Measurements from ENCODE around the gene CFAP20. TPM values are rescaled to one million over a fixed set of nuclear protein-coding genes. Genes with fewer than 3 reads are reported as not detected.

CFAP20 gene
- total RNA-seq, 5 donors from 2014 or later (not counting 1 experiment from before 2014, with no cell fraction given) = 27.4 to 105 (median 33.1) TPM

DNA sequence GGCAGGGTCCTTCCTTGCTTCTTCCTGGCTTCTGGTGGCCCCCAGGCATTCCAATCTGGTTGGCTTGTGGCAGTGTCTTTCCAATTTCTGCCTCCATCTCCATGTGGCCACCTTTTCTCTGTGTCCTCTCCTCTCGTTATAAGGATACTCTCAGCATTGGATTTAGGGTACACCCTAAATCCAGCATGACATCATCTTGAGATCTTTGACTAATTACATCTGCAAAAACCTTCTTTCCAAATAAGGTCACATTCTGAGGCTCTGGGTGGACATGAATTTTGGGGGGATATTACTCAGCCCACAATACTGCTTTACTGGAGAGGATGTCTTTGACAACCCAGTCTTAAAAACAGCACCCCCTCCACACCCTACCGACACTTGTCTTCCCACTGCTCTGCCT lies 18.9 kb upstream of the CFAP20 start:
- CTCF ChIA-PET = no interaction called here
- H3K4me1 Mint-ChIP-seq = no peaks in the 10 kb centered on the region
- WGBS (ENCODE audit: insufficient coverage) = no CpG with 5 or more reads among the region's 2 CpGs
- Histone ChIP-seq H3K4me1 (ENCODE audit: control insufficient read depth in 1 of 2, extremely low read depth in 1 of 2, insufficient read depth in 2 of 2, low read length in 2 of 2) (no peaks in the 10 kb centered on the region), H3K4me3 (ENCODE audit: control insufficient read depth in 1 of 2, extremely low read depth in 1 of 2, low read length in 1 of 2) (no peak overlapping the region), H3K36me3 (ENCODE audit: control insufficient read depth in 2 of 2, extremely low read depth in 1 of 2, insufficient read depth in 1 of 2, low read length in 1 of 2) (no peaks in the 10 kb centered on the region), H3K27me3 (replicated peaks in 1 of 2; ENCODE audit: control insufficient read depth in 2 of 2, extremely low read depth in 1 of 2, insufficient read depth in 2 of 2, low read length in 1 of 2) (no peaks in the 10 kb centered on the region), H3K27ac (ENCODE audit: low read length) (no peak overlapping the region), H3K9me3 (no peaks in the 10 kb centered on the region)
- H3K27ac Mint-ChIP-seq = no peak overlapping the region
- H3K9me3 Mint-ChIP-seq = no peaks in the 10 kb centered on the region
- POLR2A ChIA-PET = interaction anchor here in 1 of 2 donors (0.5 kb wide), 1 partner anchor 46 kb away, joined by 3 read pairs; no protein-coding TSS in a partner anchor
- H3K4me3 Mint-ChIP-seq = no peak overlapping the region
- DNase-seq = no peak
- H3K27me3 Mint-ChIP-seq = no peaks in the 10 kb centered on the region
- no peak for ATAC-seq (replicated peaks in 1 of 4)
- H3K36me3 Mint-ChIP-seq = peaks cover 23% of the 10 kb centered on the region

DNA sequence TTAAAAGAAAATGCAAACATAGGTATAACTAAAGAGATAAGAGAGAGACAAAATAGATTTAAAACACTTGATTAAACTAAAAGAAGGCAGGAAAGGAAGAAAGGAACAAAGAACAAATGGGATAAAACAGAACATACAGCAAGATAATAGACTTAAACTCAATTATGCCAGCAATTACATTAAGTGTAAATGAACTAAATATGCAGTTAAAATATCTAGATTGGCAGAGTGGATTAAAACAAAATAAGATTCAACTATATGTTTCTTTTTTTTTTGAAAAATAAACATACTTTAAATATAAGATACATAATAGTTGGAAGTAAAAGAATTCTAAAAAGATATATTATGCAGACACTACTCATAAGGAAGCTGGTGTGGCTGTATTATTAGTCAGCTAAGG lies 9.7 kb upstream of the CFAP20 start:
- no peaks in the 10 kb centered on the region for H3K27me3 ChIP-seq (replicated peaks in 1 of 2; ENCODE audit: control insufficient read depth in 2 of 2, extremely low read depth in 1 of 2, insufficient read depth in 2 of 2, low read length in 1 of 2)
- ATAC-seq (replicated peaks in 1 of 4) (no peak), DNase-seq (no peak)
- Mint-ChIP-seq H3K4me3 (no peak overlapping the region), H3K27ac (no peak overlapping the region), H3K4me1 (no peaks in the 10 kb centered on the region), H3K27me3 (no peaks in the 10 kb centered on the region), H3K9me3 (peaks cover 0 to 16% (median 5%) of the 10 kb centered on the region in 3 donors), H3K36me3 (peaks cover 44% of the 10 kb centered on the region)
- no peaks in the 10 kb centered on the region for H3K36me3 ChIP-seq (ENCODE audit: control insufficient read depth in 2 of 2, extremely low read depth in 1 of 2, insufficient read depth in 1 of 2, low read length in 1 of 2)
- ChIA-PET POLR2A (no interaction called here), CTCF (no interaction called here)
- no peaks in the 10 kb centered on the region for H3K4me1 ChIP-seq (ENCODE audit: control insufficient read depth in 1 of 2, extremely low read depth in 1 of 2, insufficient read depth in 2 of 2, low read length in 2 of 2)
- no peak overlapping the region for H3K4me3 ChIP-seq (ENCODE audit: control insufficient read depth in 1 of 2, extremely low read depth in 1 of 2, low read length in 1 of 2)
- no peaks in the 10 kb centered on the region for H3K9me3 ChIP-seq
- no peak overlapping the region for H3K27ac ChIP-seq (ENCODE audit: low read length)

DNA sequence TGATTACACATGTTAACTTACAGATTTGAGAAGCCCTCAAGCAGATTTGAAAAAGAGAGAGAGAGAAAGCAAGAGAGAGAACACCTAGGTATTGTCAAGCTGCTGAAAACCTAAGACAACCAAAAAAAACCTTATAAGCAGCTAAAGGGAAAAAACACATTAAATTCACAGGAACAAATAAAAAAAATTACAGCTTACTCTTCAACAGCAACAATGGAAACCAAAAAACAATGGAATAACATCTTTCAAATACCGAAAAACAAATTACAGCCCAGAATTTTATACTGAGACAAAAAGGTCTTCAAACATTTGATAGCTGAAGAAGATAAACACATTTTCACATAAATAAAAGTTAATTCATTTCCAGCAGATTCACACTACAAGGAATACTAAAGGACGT lies 8.4 kb upstream of the CFAP20 start:
- Mint-ChIP-seq H3K4me1 (no peaks in the 10 kb centered on the region), H3K4me3 (no peak overlapping the region), H3K9me3 (peaks cover 0 to 16% (median 5%) of the 10 kb centered on the region in 3 donors), H3K27ac (no peak overlapping the region), H3K36me3 (peaks cover 37% of the 10 kb centered on the region), H3K27me3 (no peaks in the 10 kb centered on the region)
- ChIA-PET CTCF (interaction anchor here in 1 of 2 donors (0.6 to 1.4 kb wide), 2 partner anchors 10 to 96 kb away, joined by 3 to 5 read pairs; no protein-coding TSS in a partner anchor), POLR2A (interaction anchor here in 1 of 2 donors (0.7 kb wide), 1 partner anchor 84 kb away, joined by 3 read pairs; no protein-coding TSS in a partner anchor)
- ATAC-seq (replicated peaks in 1 of 4) (no peak), DNase-seq (no peak)
- H3K27me3 ChIP-seq (replicated peaks in 1 of 2; ENCODE audit: control insufficient read depth in 2 of 2, extremely low read depth in 1 of 2, insufficient read depth in 2 of 2, low read length in 1 of 2) = no peaks in the 10 kb centered on the region
- H3K4me3 ChIP-seq (ENCODE audit: control insufficient read depth in 1 of 2, extremely low read depth in 1 of 2, low read length in 1 of 2) = no peak overlapping the region
- H3K4me1 ChIP-seq (ENCODE audit: control insufficient read depth in 1 of 2, extremely low read depth in 1 of 2, insufficient read depth in 2 of 2, low read length in 2 of 2) = no peaks in the 10 kb centered on the region
- no peaks in the 10 kb centered on the region for H3K36me3 ChIP-seq (ENCODE audit: control insufficient read depth in 2 of 2, extremely low read depth in 1 of 2, insufficient read depth in 1 of 2, low read length in 1 of 2)
- no peak overlapping the region for H3K27ac ChIP-seq (ENCODE audit: low read length)
- no peaks in the 10 kb centered on the region for H3K9me3 ChIP-seq
- no CpG with 5 or more reads among the region's 2 CpGs for WGBS (ENCODE audit: insufficient coverage)

DNA sequence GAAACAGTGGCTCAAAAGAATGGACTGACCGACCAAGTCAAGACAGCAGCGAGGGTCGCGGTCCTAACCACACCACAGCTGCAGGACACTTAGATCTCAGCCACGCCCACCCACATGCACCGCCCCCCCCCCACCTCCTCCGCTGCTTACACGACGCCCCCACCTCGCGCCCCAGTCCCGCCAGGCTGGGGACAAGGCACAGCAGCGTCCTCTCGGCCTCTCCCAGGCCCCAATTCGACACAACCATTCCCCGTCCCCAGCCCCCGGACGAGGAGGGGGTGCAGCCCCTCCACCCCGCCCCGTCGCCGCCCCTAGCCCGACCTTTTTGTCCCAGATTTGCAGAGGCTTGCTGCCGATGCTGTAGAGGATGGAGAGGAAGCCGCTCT lies 477 bp downstream of the CFAP20 start:
- no peaks in the 10 kb centered on the region for H3K9me3 ChIP-seq
- no peaks in the 10 kb centered on the region for H3K36me3 ChIP-seq (ENCODE audit: control insufficient read depth in 2 of 2, extremely low read depth in 1 of 2, insufficient read depth in 1 of 2, low read length in 1 of 2)
- peak overlapping the region; percentile 89 for H3K27ac ChIP-seq (ENCODE audit: low read length)
- peaks cover 19 to 42% of the 10 kb centered on the region in 2 experiments for H3K4me1 ChIP-seq (ENCODE audit: control insufficient read depth in 1 of 2, extremely low read depth in 1 of 2, insufficient read depth in 2 of 2, low read length in 2 of 2)
- Mint-ChIP-seq H3K36me3 (no peaks in the 10 kb centered on the region), H3K4me3 (peak overlapping the region; percentile 80 to 89 (median 88)), H3K9me3 (no peaks in the 10 kb centered on the region), H3K4me1 (peaks cover 45 to 49% (median 48%) of the 10 kb centered on the region in 3 donors), H3K27ac (peak overlapping the region; percentile 82 to 89), H3K27me3 (no peaks in the 10 kb centered on the region)
- ATAC-seq (replicated peaks in 1 of 4) = peak in 2 of 4 experiments; percentile 0 to 2
- ChIA-PET POLR2A (interaction anchor here in 1 of 2 donors (0.7 kb wide), 1 partner anchor 378 kb away, joined by 3 read pairs; no protein-coding TSS in a partner anchor), CTCF (interaction anchor here in 1 of 2 donors (0.8 to 1.3 kb wide), 8 partner anchors 31 to 627 kb away, joined by 3 to 6 read pairs (median 3); no protein-coding TSS in a partner anchor)
- peak in 4 of 35 experiments; percentile 8 to 31 (median 18) for DNase-seq
- peak overlapping the region; percentile 79 to 83 for H3K4me3 ChIP-seq (ENCODE audit: control insufficient read depth in 1 of 2, extremely low read depth in 1 of 2, low read length in 1 of 2)
- peaks cover 0 to 2% of the 10 kb centered on the region in 2 experiments for H3K27me3 ChIP-seq (replicated peaks in 1 of 2; ENCODE audit: control insufficient read depth in 2 of 2, extremely low read depth in 1 of 2, insufficient read depth in 2 of 2, low read length in 1 of 2)
- 7% methylated on average over 2 of the region's 25 CpGs for WGBS (ENCODE audit: insufficient coverage)

DNA sequence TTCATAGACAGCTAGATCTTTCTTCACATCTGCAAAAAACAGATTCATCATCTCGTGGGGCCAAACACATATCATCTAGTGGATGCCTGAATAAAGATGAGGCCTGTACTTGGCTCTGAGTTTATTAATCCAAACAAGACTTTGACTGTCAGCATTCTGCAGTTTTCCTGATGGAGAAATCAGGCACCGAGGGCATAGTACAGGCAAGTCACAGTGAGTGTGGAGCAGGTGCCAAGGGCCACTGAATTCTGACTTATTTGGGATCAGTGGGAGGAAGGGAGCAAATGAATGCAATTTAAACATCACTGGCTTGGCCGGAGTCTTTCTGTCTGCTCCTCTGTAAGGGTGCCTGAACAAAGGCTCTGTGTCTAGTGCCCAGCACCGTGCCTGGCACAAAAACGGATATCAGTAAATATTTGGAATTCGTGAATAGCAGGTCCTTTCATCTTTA lies 975 bp downstream of the CFAP20 start:
- ATAC-seq (replicated peaks in 1 of 4) = no peak
- peaks cover 19 to 43% of the 10 kb centered on the region in 2 experiments for H3K4me1 ChIP-seq (ENCODE audit: control insufficient read depth in 1 of 2, extremely low read depth in 1 of 2, insufficient read depth in 2 of 2, low read length in 2 of 2)
- peaks cover 0 to 2% of the 10 kb centered on the region in 2 experiments for H3K27me3 ChIP-seq (replicated peaks in 1 of 2; ENCODE audit: control insufficient read depth in 2 of 2, extremely low read depth in 1 of 2, insufficient read depth in 2 of 2, low read length in 1 of 2)
- ChIA-PET POLR2A (no interaction called here), CTCF (interaction anchor here (0.6 to 1.5 kb wide), 3 partner anchors 30 to 392 kb away, joined by 3 to 4 read pairs (median 3); partner anchors contain the start of gene KATNB1 (in 1 of the 2))
- Mint-ChIP-seq H3K27me3 (no peaks in the 10 kb centered on the region), H3K36me3 (no peaks in the 10 kb centered on the region), H3K27ac (peak overlapping the region; percentile 82), H3K9me3 (no peaks in the 10 kb centered on the region), H3K4me3 (peak overlapping the region; percentile 80 to 89 (median 88)), H3K4me1 (peaks cover 47 to 51% (median 50%) of the 10 kb centered on the region in 3 donors)
- H3K27ac ChIP-seq (ENCODE audit: low read length) = peak overlapping the region; percentile 89
- 17% methylated on average over 1 of the region's 6 CpGs for WGBS (ENCODE audit: insufficient coverage)
- H3K9me3 ChIP-seq = no peaks in the 10 kb centered on the region
- H3K36me3 ChIP-seq (ENCODE audit: control insufficient read depth in 2 of 2, extremely low read depth in 1 of 2, insufficient read depth in 1 of 2, low read length in 1 of 2) = no peaks in the 10 kb centered on the region
- peak in 2 of 35 experiments; percentile 16 to 32 for DNase-seq
- H3K4me3 ChIP-seq (ENCODE audit: control insufficient read depth in 1 of 2, extremely low read depth in 1 of 2, low read length in 1 of 2) = peak overlapping the region; percentile 64 to 79

DNA sequence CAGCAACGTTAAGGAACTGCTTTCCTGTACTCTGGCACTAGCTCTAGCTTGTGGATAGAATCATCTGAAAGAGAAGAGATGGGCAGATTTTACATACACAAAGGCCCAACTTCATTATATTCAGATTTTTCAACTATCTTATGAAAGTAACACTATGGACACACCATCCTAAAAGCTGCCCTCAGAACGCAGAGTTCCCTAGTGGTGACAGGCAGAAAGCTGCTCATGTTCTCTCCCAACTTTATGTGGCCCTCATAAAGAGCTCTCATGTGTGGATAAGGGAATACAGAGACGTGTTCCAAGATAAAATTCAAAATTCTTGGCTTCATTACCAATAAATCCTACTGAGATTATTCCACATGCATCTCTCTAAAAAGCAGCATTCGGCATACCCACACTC lies 1.5 kb downstream of the CFAP20 start:
- peak in 2 of 35 experiments; percentile 18 to 35 for DNase-seq
- ChIA-PET POLR2A (interaction anchor here in 1 of 2 donors (0.5 kb wide), 1 partner anchor 103 kb away, joined by 4 read pairs; no protein-coding TSS in a partner anchor), CTCF (interaction anchor here (0.5 to 1.5 kb wide), 5 partner anchors 9 to 392 kb away, joined by 3 to 9 read pairs (median 4); partner anchors contain the start of gene KATNB1 (in 1 of the 2))
- no peaks in the 10 kb centered on the region for H3K36me3 Mint-ChIP-seq
- Histone ChIP-seq H3K27me3 (replicated peaks in 1 of 2; ENCODE audit: control insufficient read depth in 2 of 2, extremely low read depth in 1 of 2, insufficient read depth in 2 of 2, low read length in 1 of 2) (peaks cover 0 to 2% of the 10 kb centered on the region in 2 experiments), H3K4me1 (ENCODE audit: control insufficient read depth in 1 of 2, extremely low read depth in 1 of 2, insufficient read depth in 2 of 2, low read length in 2 of 2) (peaks cover 19 to 43% of the 10 kb centered on the region in 2 experiments), H3K9me3 (no peaks in the 10 kb centered on the region), H3K27ac (ENCODE audit: low read length) (peak overlapping the region; percentile 89), H3K4me3 (ENCODE audit: control insufficient read depth in 1 of 2, extremely low read depth in 1 of 2, low read length in 1 of 2) (no peak overlapping the region), H3K36me3 (ENCODE audit: control insufficient read depth in 2 of 2, extremely low read depth in 1 of 2, insufficient read depth in 1 of 2, low read length in 1 of 2) (no peaks in the 10 kb centered on the region)
- H3K9me3 Mint-ChIP-seq = no peaks in the 10 kb centered on the region
- no CpG with 5 or more reads among the region's 4 CpGs for WGBS (ENCODE audit: insufficient coverage)
- H3K4me3 Mint-ChIP-seq = peak overlapping the region; percentile 80 to 89 (median 88)
- peaks cover 49 to 53% (median 52%) of the 10 kb centered on the region in 3 donors for H3K4me1 Mint-ChIP-seq
- no peak for ATAC-seq (replicated peaks in 1 of 4)
- peak overlapping the region; percentile 82 for H3K27ac Mint-ChIP-seq
- H3K27me3 Mint-ChIP-seq = no peaks in the 10 kb centered on the region

Data from T-cell (primary cell).